SKM-1 treated with dmso at 0.1 percent for 144 hours (cell line): ENCODE measurements around the gene EIF3A.

Experiments
- DNase-seq: peaks from one replicate; lab custom pipeline; 2025; ENCODE audit not compliant: unreplicated experiment; lab: John Stamatoyannopoulos, UW

EIF3A gene

GRCh38 chr10:119006451-119007210, 74.0 kb downstream of the EIF3A start:
- DNase-seq = no peak

- DNase-seq = no peak
Measured at GRCh38 chr10:119005362-119006043, 75.1 kb downstream of the EIF3A start.

- DNase-seq = no peak
Measured at GRCh38 chr10:119003572-119004289, 76.9 kb downstream of the EIF3A start.

GRCh38 chr10:119001717-119002500, 78.7 kb downstream of the EIF3A start:
- no peak for DNase-seq

GRCh38 chr10:118998183-118998582, 82.4 kb downstream of the EIF3A start:
- no peak for DNase-seq

GRCh38 chr10:118997379-118997778, 83.2 kb downstream of the EIF3A start:
- DNase-seq = no peak

- no peak for DNase-seq
Measured at GRCh38 chr10:118995739-118996138, 84.9 kb downstream of the EIF3A start.

- DNase-seq = no peak
Measured at GRCh38 chr10:118994321-118994720, 86.3 kb downstream of the EIF3A start.

- DNase-seq = no peak
Measured at GRCh38 chr10:118993214-118993613, 87.4 kb downstream of the EIF3A start.

- no peak for DNase-seq
Measured at GRCh38 chr10:118992496-118992895, 88.1 kb downstream of the EIF3A start.

- DNase-seq = no peak
Measured at GRCh38 chr10:118990326-118990725, 90.3 kb downstream of the EIF3A start.

GRCh38 chr10:118986815-118987790, 93.5 kb downstream of the EIF3A start:
- DNase-seq = no peak

- DNase-seq = no peak
Measured at GRCh38 chr10:118985576-118985975, 95.0 kb downstream of the EIF3A start.
